ENCODE results near the gene NUDT3. TPM values are rescaled to one million over a fixed set of nuclear protein-coding genes. Genes with fewer than 3 reads are reported as not detected.

Gene NUDT3
- total and polyA plus RNA-seq, 9 of the 15 experiments (the other 6 are each of a cell fraction or from before 2014, with no cell fraction given): 5.4 to 81.2 (median 56.4) TPM

GRCh38 chr6:34236443-34237315 lies 155.8 kb downstream of the NUDT3 start, which contains the start of gene HMGA1 (continued):
- TF ChIP-seq GTF2B (IDR thresholded peaks at IDR 0.05; ENCODE audit: extremely low read depth, insufficient read length) (peak; percentile 63), NR2F6 (CRISPR knock-in tag; IDR thresholded peaks at IDR 0.05) (no peak), HIVEP1 (CRISPR knock-in tag; IDR thresholded peaks at IDR 0.05) (no peak), ZNF518B (CRISPR knock-in tag; IDR thresholded peaks at IDR 0.05) (no peak), DMBX1 (CRISPR knock-in tag; IDR thresholded peaks at IDR 0.05; ENCODE audit: borderline replicate concordance) (no peak), BRCA1 (IDR thresholded peaks at IDR 0.05) (no peak), BRCA1 (CRISPR knock-in tag; IDR thresholded peaks at IDR 0.05) (no peak), PCBP2 (IDR thresholded peaks at IDR 0.05; ENCODE audit: low read depth, low read length, poor library complexity, severe bottlenecking) (peak; percentile 96), POLR2A (conservative IDR thresholded peaks at IDR 0.05) (peak; percentile 100), NR2C2 (CRISPR knock-in tag; IDR thresholded peaks at IDR 0.05) (peak; percentile 22; the same call in 1 of the 2 replicates), NR2C2 (tag; IDR thresholded peaks at IDR 0.05) (no peak), TCF7L2 (IDR thresholded peaks at IDR 0.05; ENCODE audit: low read depth, low read length) (no peak), SETDB1 (IDR thresholded peaks at IDR 0.05; ENCODE audit: low read length) (no peak), SRSF3 (IDR thresholded peaks at IDR 0.05; ENCODE audit: insufficient read depth, low read length) (peak; percentile 86; the same call in 1 of the 2 replicates), RBM14 (IDR thresholded peaks at IDR 0.05; ENCODE audit: borderline replicate concordance, insufficient read depth, low read depth, low read length) (no peak), ATF2 (CRISPR knock-in tag; IDR thresholded peaks at IDR 0.05) (no peak), PRMT5 (CRISPR knock-in tag; IDR thresholded peaks at IDR 0.05) (no peak), CCNT2 (IDR thresholded peaks at IDR 0.05; ENCODE audit: borderline replicate concordance, extremely low read depth, insufficient read length, low read depth, low read length) (peak; percentile 94), CHD1 (IDR thresholded peaks at IDR 0.05; ENCODE audit: low read length) (no peak), CREB5 (CRISPR knock-in tag; IDR thresholded peaks at IDR 0.05) (0 out of 2 replicates have a peak, but pooled peaks have one; percentile 58)
